K562 (cell line): ENCODE measurements around the gene METAP1D. TPM values are rescaled to one million over a fixed set of nuclear protein-coding genes. Genes with fewer than 3 reads are reported as not detected.

ENCODE experiments used
- ATAC-seq: fragments of 200-7000 bp; cut with Tn5 transposase; 3 replicates; pipeline ENCODE4 v1.9.1; 2020; ENCODE audit warnings: moderate library complexity
- BruUV-seq: library from RNA; stranded (reverse); fragments of 400-500 nt; replicated peaks from 2 replicates; lab custom pipeline; 2021; lab: Mats Ljungman, UMichigan
- CTCF ChIA-PET: fragments of 300-600 bp; formaldehyde crosslinking; extraction: SDS; loops from one replicate; lab custom pipeline; 2021; ENCODE audit warnings: low intra/inter-chr PET ratio; lab: Yijun Ruan, JAX
- POLR2A ChIA-PET: fragments of 300-600, 350-650 bp; sonication (Branson Sonifier 250); formaldehyde crosslinking; extraction: SDS; loops from one replicate; lab custom pipeline; 2021; ENCODE audit warnings: antibody characterized with exemption, inconsistent platforms; lab: Yijun Ruan, JAX
- DNase-seq, 4 experiments: peaks; one replicate each; pipeline versions ENCODE4 v3.0.0 to v3.0.0-alpha.2; 2011 to 2018; ENCODE audit warnings: low spot score in 3 of 4, mixed read lengths in 3 of 4; ENCODE audit errors: extremely low read depth in 1 of 4
- FAIRE-seq: peaks from 2 replicates; lab custom pipeline; 2011; peaks lifted over from hg19 to GRCh38; lab: Jason Lieb, UNC
- H2AFZ ChIP-seq: 2 replicates; pipeline ENCODE4 v1.6.0; 2011; ENCODE audit warnings: low read depth, low read length, control low read depth, inconsistent platforms
- H3K27ac ChIP-seq: fragments of 200-600 bp; 3 replicates; pipeline ENCODE4 v1.8.0; 2011; ENCODE audit warnings: low read depth, mild to moderate bottlenecking, control low read depth, inconsistent platforms, low read length, moderate library complexity, mixed read lengths; ENCODE audit errors: extremely low read depth
- H3K27me3 ChIP-seq, 2 experiments: fragments of 300-600 bp in 1 of 2; 2 replicates in 1 of 2; 3 replicates in 1 of 2; pipeline versions ENCODE4 v1.6.0 to v1.8.0; 2011; ENCODE audit warnings: inconsistent platforms in 2 of 2, low read length in 2 of 2, mild to moderate bottlenecking in 1 of 2, mixed read lengths in 1 of 2, moderate library complexity in 1 of 2; ENCODE audit not compliant: control insufficient read depth in 2 of 2, insufficient read depth in 2 of 2
- H3K36me3 ChIP-seq: fragments of 300-600 bp; 3 replicates; pipeline ENCODE4 v1.8.0; 2011; ENCODE audit warnings: mild to moderate bottlenecking, low read length, inconsistent platforms; ENCODE audit not compliant: control insufficient read depth, insufficient read depth
- H3K4me1 ChIP-seq, 2 experiments: fragments of 200-600 bp in 1 of 2; replicated peaks in 1 of 2; 2 replicates in 1 of 2; 3 replicates in 1 of 2; pipeline versions ENCODE4 v1.5.1 to v1.8.0; 2011; ENCODE audit warnings: inconsistent platforms in 2 of 2, low read length in 2 of 2, mild to moderate bottlenecking in 1 of 2, mixed read lengths in 1 of 2, moderate library complexity in 1 of 2; ENCODE audit not compliant: control insufficient read depth in 2 of 2, insufficient read depth in 2 of 2
- H3K4me2 ChIP-seq: 2 replicates; pipeline ENCODE4 v1.6.1; 2011; ENCODE audit warnings: low read length, control low read depth, inconsistent platforms, mixed read lengths; ENCODE audit not compliant: insufficient read depth
- H3K4me3 ChIP-seq: fragments of 200-600 bp; sonication (generic), shearing (Covaris generic); 2 replicates; pipeline ENCODE4 v1.5.1; 2016; ENCODE audit warnings: control low read depth, inconsistent platforms
- H3K79me2 ChIP-seq: fragments of 200-600 bp; 3 replicates; pipeline ENCODE4 v1.8.0; 2011; ENCODE audit warnings: low read length, inconsistent platforms; ENCODE audit not compliant: control insufficient read depth, insufficient read depth
- H3K9ac ChIP-seq, 2 experiments: 2 replicates each; pipeline versions ENCODE4 v1.6.0 to v1.6.1; 2011; ENCODE audit warnings: low read depth in 2 of 2, low read length in 2 of 2, control low read depth in 1 of 2, inconsistent platforms in 1 of 2, mild to moderate bottlenecking in 1 of 2, mixed read lengths in 1 of 2; ENCODE audit not compliant: insufficient read depth in 1 of 2
- H3K9me1 ChIP-seq: one replicate; pipeline ENCODE4 v1.6.0; 2011; ENCODE audit warnings: inconsistent platforms, mild to moderate bottlenecking, low read length, moderate library complexity; ENCODE audit not compliant: control insufficient read depth, insufficient read depth
- H3K9me3 ChIP-seq: replicated peaks from 2 replicates; pipeline ENCODE4 v1.5.1; 2011; ENCODE audit warnings: low read depth, low read length, inconsistent platforms; ENCODE audit not compliant: control insufficient read depth, insufficient read depth
- H4K20me1 ChIP-seq: replicated peaks from 2 replicates; pipeline ENCODE4 v1.6.1; 2011; ENCODE audit warnings: low read length, inconsistent platforms, mixed read lengths; ENCODE audit not compliant: control insufficient read depth, insufficient read depth
- ATF1 ChIP-seq, 2 experiments: fragments of 450-650 bp in 1 of 2; IDR thresholded peaks; 2 replicates each; pipeline ENCODE4 v1.6.1; 2016; ENCODE audit warnings: missing compliant biosample characterization in 1 of 2, missing genetic modification characterization in 1 of 2
- ATF3 ChIP-seq, 2 experiments: fragments of 450-650 bp in 1 of 2; sonication (generic) in 1 of 2; formaldehyde crosslinking in 1 of 2; IDR thresholded peaks in 1 of 2; conservative IDR thresholded peaks in 1 of 2; 2 replicates each; pipeline versions ENCODE4 v1.6.1 to v1.8.1; 2016 to 2023; ENCODE audit warnings: mild to moderate bottlenecking in 2 of 2, moderate library complexity in 2 of 2, inconsistent platforms in 1 of 2, missing genetic modification reagents in 1 of 2
- HDAC8 ChIP-seq: fragments of 450-650 bp; IDR thresholded peaks from 2 replicates; pipeline ENCODE4 v1.6.1; 2016; ENCODE audit warnings: mild to moderate bottlenecking, missing genetic modification characterization, moderate library complexity, missing compliant biosample characterization
- HOXB6 ChIP-seq: fragments of 250-450 bp; sonication (Bioruptor Pico); IDR thresholded peaks from 2 replicates; pipeline ENCODE4 v1.5.1; 2022; ENCODE audit warnings: mild to moderate bottlenecking, borderline replicate concordance
- KDM1A ChIP-seq, 2 experiments: fragments of 450-650 bp; IDR thresholded peaks; 2 replicates each; pipeline ENCODE4 v1.6.1; 2016; ENCODE audit warnings: mild to moderate bottlenecking in 2 of 2
- MEF2D ChIP-seq: conservative IDR thresholded peaks from 2 replicates; pipeline ENCODE4 v1.6.1; 2016; ENCODE audit warnings: low read depth, missing genetic modification characterization, missing compliant biosample characterization
- NFE2 ChIP-seq: IDR thresholded peaks from 2 replicates; pipeline ENCODE4 v1.6.1; 2014; ENCODE audit warnings: antibody characterized with exemption, low read depth
- NFRKB ChIP-seq: fragments of 450-650 bp; IDR thresholded peaks from 2 replicates; pipeline ENCODE4 v1.6.1; 2016; ENCODE audit warnings: low read depth
- TAF1 ChIP-seq: IDR thresholded peaks from 2 replicates; pipeline ENCODE4 v1.6.1; 2011; ENCODE audit warnings: mild to moderate bottlenecking, low read length, moderate library complexity; ENCODE audit not compliant: insufficient read depth, control insufficient read depth, severe bottlenecking; ENCODE audit errors: extremely low read depth
- ZBTB17 ChIP-seq: fragments of 450-650 bp; formaldehyde crosslinking; IDR thresholded peaks from 2 replicates; pipeline ENCODE4 v1.4.0; 2020; ENCODE audit warnings: mild to moderate bottlenecking
- ZNF316 ChIP-seq: fragments of 450-650 bp; IDR thresholded peaks from 2 replicates; pipeline ENCODE4 v1.6.1; 2016
- ZNF395 ChIP-seq: fragments of 200-800 bp; sonication (Bioruptor generic); IDR thresholded peaks from 2 replicates; pipeline ENCODE4 v1.6.1; 2017; ENCODE audit warnings: missing genetic modification characterization, missing compliant biosample characterization
- ZNF592 ChIP-seq: fragments of 450-650 bp; IDR thresholded peaks from 2 replicates; pipeline ENCODE4 v1.6.1; 2017; ENCODE audit warnings: antibody characterized with exemption, mild to moderate bottlenecking
- WGBS: fragments of 100-300 bp; shearing (Covaris generic); methylation state at CpG from one replicate; pipeline ENCODE4 v1.1.6; 2016; ENCODE audit warnings: low coverage, mixed read lengths; ENCODE audit not compliant: insufficient coverage; ENCODE audit errors: missing lambda C conversion rate; 5-methylcytosine and 5-hydroxymethylcytosine counted together
- in situ Hi-C: fragments of 300-500 bp; cut with MboI; formaldehyde crosslinking; loops from 4 replicates; pipeline ENCODE4 v1.15.0; 2018; ENCODE audit warnings: inconsistent platforms, mixed read lengths
- intact Hi-C: fragments of 100-400 bp; cut with micrococcal nuclease; formaldehyde crosslinking; loops from 2 replicates; pipeline ENCODE4 v1.14.2; 2022
- polyA plus RNA-seq, 8 experiments: library from polyadenylated mRNA; depleted of rRNA in 4 of 8; stranded (reverse) in 5 of 8; unstranded in 3 of 8; fragments of >200 nt; fragmentation: Nextera tagmentation in 2 of 8; fragmentation: Illumina TruSeq in 1 of 8; extraction: Ambion mirVana in 2 of 8; extraction: Trizol in 1 of 8; gene quantifications; 2 replicates each; pipeline versions ENCODE4 v1.2.1 to v1.2.3, GENCODE V29; 2011 to 2014; ENCODE audit warnings: inconsistent platforms in 1 of 8, missing spikeins in 1 of 8
- total RNA-seq, 7 experiments: library from RNA; depleted of rRNA in 6 of 7; stranded (reverse); fragments of >200 nt in 6 of 7; fragmentation: Illumina TruSeq in 2 of 7; extraction: Trizol in 2 of 7; gene quantifications; 2 replicates each; pipeline versions ENCODE4 v1.2.1 to v1.2.3, GENCODE V29; 2011 to 2021; ENCODE audit warnings: low replicate concordance in 1 of 7

The METAP1D gene
- total and polyA plus RNA-seq, 9 of the 15 experiments (the other 6 are each of a cell fraction or from before 2014, with no cell fraction given) = 8.0 to 23.4 (median 15.7) TPM

GRCh38 chr2:172000696-172001361, 1.1 kb downstream of the METAP1D start:
- in situ Hi-C loops (no loop called here), intact Hi-C loops (loop anchor here (1.0 to 2.0 kb wide), 2 partner anchors 84 to 102 kb away; partner anchors contain the start of gene DLX1)
- ChIA-PET POLR2A (interaction anchor here (0.5 to 1.7 kb wide), 9 partner anchors 10 to 107 kb away, joined by 3 to 7 read pairs (median 3); partner anchors contain the start of gene HAT1), CTCF (no interaction called here)
- DNase-seq (peak in 1 of 4 experiments; percentile 64), ATAC-seq (peak; percentile 38), FAIRE-seq (peak; percentile 19)
- Histone ChIP-seq H4K20me1 (no peaks in the 10 kb centered on the region), H3K9ac (peak overlapping the region; percentile 85 to 92), H3K9me3 (no peaks in the 10 kb centered on the region), H2AFZ (peak overlapping the region; percentile 99), H3K4me2 (peak overlapping the region; percentile 99), H3K79me2 (peaks cover 18% of the 10 kb centered on the region; the same call in 2 of the 3 replicates), H3K4me3 (peak overlapping the region; percentile 56), H3K9me1 (no peaks in the 10 kb centered on the region), H3K27ac (peak overlapping the region; percentile 93), H3K4me1 (peaks cover 6 to 13% of the 10 kb centered on the region in 2 experiments; a peak in 4 of 5 replicates), H3K27me3 (no peaks in the 10 kb centered on the region), H3K36me3 (no peaks in the 10 kb centered on the region)
- BruUV-seq = no TSS peak
- TF ChIP-seq ATF3 (IDR thresholded peaks at IDR 0.05) (0 out of 2 replicates have a peak, but pooled peaks have one; percentile 15), ATF3 (CRISPR knock-in tag; conservative IDR thresholded peaks at IDR 0.05) (no peak), ZNF395 (CRISPR knock-in tag) (0 out of 2 replicates have a peak, but pooled peaks have one; percentile 55), HDAC8 (no peak), ZBTB17 (CRISPR knock-in tag) (no peak), NFE2 (peak; percentile 46; the same call in 1 of the 2 replicates), HOXB6 (CRISPR knock-in tag) (no peak), KDM1A (IDR thresholded peaks at IDR 0.05) (peak in 1 of 2 experiments; percentile 8; a peak in 1 of 4 replicates), ATF1 (CRISPR knock-in tag; IDR thresholded peaks at IDR 0.05) (no peak), ATF1 (tag; IDR thresholded peaks at IDR 0.05) (peak; percentile 38; the same call in 1 of the 2 replicates), TAF1 (peak; percentile 10), ZNF316 (peak; percentile 16; the same call in 1 of the 2 replicates), MEF2D (tag) (0 out of 2 replicates have a peak, but pooled peaks have one; percentile 14), ZNF592 (peak; percentile 46), NFRKB (peak; percentile 39; the same call in 1 of the 2 replicates)
- 9% methylated on average over 13 of the region's 13 CpGs for WGBS
